ENCODE data around the gene TEX2. TPM values are rescaled to one million over a fixed set of nuclear protein-coding genes. Genes with fewer than 3 reads are reported as not detected.

TEX2 gene
- total RNA-seq, 1 experiment from 2014 or later = 10.8 TPM

- TF ChIP-seq E2F5 (CRISPR knock-in tag; IDR thresholded peaks at IDR 0.05) = no peak
- no peak for TF ChIP-seq ETV6 (CRISPR knock-in tag; IDR thresholded peaks at IDR 0.05)
- TF ChIP-seq FOXP4 (CRISPR knock-in tag; IDR thresholded peaks at IDR 0.05) = no peak
Observed at GRCh38 chr17:64260886-64261285, 2.2 kb downstream of the TEX2 start (continued).

GRCh38 chr17:64259922-64260321 lies 3.1 kb downstream of the TEX2 start:
- no peak for DNase-seq (ENCODE audit: low spot score)
- Mint-ChIP-seq H3K27me3 (ENCODE audit: low read depth) (peaks cover 27% of the 10 kb centered on the region), H3K4me3 (no peak overlapping the region), H3K4me1 (peaks cover 13% of the 10 kb centered on the region), H3K9me3 (no peaks in the 10 kb centered on the region), H3K27ac (no peak overlapping the region; the same call in 1 of the 2 replicates), H3K36me3 (no peaks in the 10 kb centered on the region)
- TF ChIP-seq E2F4 (CRISPR knock-in tag; IDR thresholded peaks at IDR 0.05; ENCODE audit: borderline replicate concordance, low read depth) (no peak), NFE2L1 (CRISPR knock-in tag; IDR thresholded peaks at IDR 0.05) (no peak), SOX15 (CRISPR knock-in tag; IDR thresholded peaks at IDR 0.05) (no peak), OVOL2 (CRISPR knock-in tag; IDR thresholded peaks at IDR 0.05; ENCODE audit: borderline replicate concordance) (no peak), MAX (CRISPR knock-in tag; IDR thresholded peaks at IDR 0.05) (no peak), SP1 (CRISPR knock-in tag; conservative IDR thresholded peaks at IDR 0.05) (no peak), FOXP1 (CRISPR knock-in tag; IDR thresholded peaks at IDR 0.05; ENCODE audit: borderline replicate concordance) (no peak)
- CTCF ChIA-PET = no interaction called here
- POLR2A ChIA-PET = no interaction called here
- ATAC-seq = no peak

GRCh38 chr17:64259426-64259825 lies 3.6 kb downstream of the TEX2 start:
- ATAC-seq (no peak), DNase-seq (ENCODE audit: low spot score) (no peak)
- Mint-ChIP-seq H3K4me3 (no peak overlapping the region), H3K36me3 (no peaks in the 10 kb centered on the region), H3K27ac (no peak overlapping the region), H3K27me3 (ENCODE audit: low read depth) (peaks cover 22% of the 10 kb centered on the region), H3K9me3 (no peaks in the 10 kb centered on the region), H3K4me1 (peaks cover 13% of the 10 kb centered on the region)
- POLR2A ChIA-PET = no interaction called here
- CTCF ChIA-PET = no interaction called here
- TF ChIP-seq ARID4B (CRISPR knock-in tag; IDR thresholded peaks at IDR 0.05; ENCODE audit: borderline replicate concordance) = no peak
- no peak for TF ChIP-seq PRRX2 (CRISPR knock-in tag; IDR thresholded peaks at IDR 0.05)
- TF ChIP-seq ZBTB21 (CRISPR knock-in tag; IDR thresholded peaks at IDR 0.05; ENCODE audit: borderline replicate concordance) = no peak
- no peak for TF ChIP-seq FOXP1 (CRISPR knock-in tag; IDR thresholded peaks at IDR 0.05; ENCODE audit: borderline replicate concordance)
- no peak for TF ChIP-seq EMX1 (CRISPR knock-in tag; IDR thresholded peaks at IDR 0.05)
- TF ChIP-seq TCF7 (CRISPR knock-in tag; IDR thresholded peaks at IDR 0.05; ENCODE audit: low read depth) = no peak
- no peak for TF ChIP-seq USF1 (CRISPR knock-in tag; IDR thresholded peaks at IDR 0.05)
- no peak for TF ChIP-seq ETV6 (CRISPR knock-in tag; IDR thresholded peaks at IDR 0.05)
- TF ChIP-seq ZNF317 (CRISPR knock-in tag; IDR thresholded peaks at IDR 0.05; ENCODE audit: borderline replicate concordance, low read depth) = no peak
- no peak for TF ChIP-seq MLX (CRISPR knock-in tag; IDR thresholded peaks at IDR 0.05)
- TF ChIP-seq NR3C1 (CRISPR knock-in tag; conservative IDR thresholded peaks at IDR 0.05; ENCODE audit: low read depth) = no peak
- TF ChIP-seq CREM (CRISPR knock-in tag; IDR thresholded peaks at IDR 0.05) = no peak
- no peak for TF ChIP-seq MYBL2 (CRISPR knock-in tag; IDR thresholded peaks at IDR 0.05)
- TF ChIP-seq ZNF121 (CRISPR knock-in tag; IDR thresholded peaks at IDR 0.05) = no peak
- no peak for TF ChIP-seq ZBTB43 (CRISPR knock-in tag; IDR thresholded peaks at IDR 0.05)
- TF ChIP-seq GABPB1 (CRISPR knock-in tag; IDR thresholded peaks at IDR 0.05) = no peak

All from WTC11 (cell line).